VCaP (cell line): ENCODE results near the gene ABHD16A.

Source experiments
- H3K27ac ChIP-seq: fragments of 450-650 bp; 2 replicates; pipeline ENCODE4 v1.5.1; 2017
- TF ChIP-seq, protein P1 (sequence below): fragments of 450-650 bp; conservative IDR thresholded peaks from 2 replicates; pipeline ENCODE4 v1.5.1; 2017; ENCODE audit warnings: mild to moderate bottlenecking, moderate library complexity

Gene ABHD16A

GRCh38 chr6:31736021-31736767 is 33.1 kb upstream of the ABHD16A start, which contains the start of gene CLIC1:
Gene CLIC1 (minus strand): TSS chr6:31736530. CDS start chr6:31736300, 230 bp downstream.
- TF ChIP-seq, protein P1, sequence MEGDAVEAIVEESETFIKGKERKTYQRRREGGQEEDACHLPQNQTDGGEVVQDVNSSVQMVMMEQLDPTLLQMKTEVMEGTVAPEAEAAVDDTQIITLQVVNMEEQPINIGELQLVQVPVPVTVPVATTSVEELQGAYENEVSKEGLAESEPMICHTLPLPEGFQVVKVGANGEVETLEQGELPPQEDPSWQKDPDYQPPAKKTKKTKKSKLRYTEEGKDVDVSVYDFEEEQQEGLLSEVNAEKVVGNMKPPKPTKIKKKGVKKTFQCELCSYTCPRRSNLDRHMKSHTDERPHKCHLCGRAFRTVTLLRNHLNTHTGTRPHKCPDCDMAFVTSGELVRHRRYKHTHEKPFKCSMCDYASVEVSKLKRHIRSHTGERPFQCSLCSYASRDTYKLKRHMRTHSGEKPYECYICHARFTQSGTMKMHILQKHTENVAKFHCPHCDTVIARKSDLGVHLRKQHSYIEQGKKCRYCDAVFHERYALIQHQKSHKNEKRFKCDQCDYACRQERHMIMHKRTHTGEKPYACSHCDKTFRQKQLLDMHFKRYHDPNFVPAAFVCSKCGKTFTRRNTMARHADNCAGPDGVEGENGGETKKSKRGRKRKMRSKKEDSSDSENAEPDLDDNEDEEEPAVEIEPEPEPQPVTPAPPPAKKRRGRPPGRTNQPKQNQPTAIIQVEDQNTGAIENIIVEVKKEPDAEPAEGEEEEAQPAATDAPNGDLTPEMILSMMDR: no peak
- peak within 1 kb of the TSS; percentile 99 for H3K27ac ChIP-seq

DNA sequence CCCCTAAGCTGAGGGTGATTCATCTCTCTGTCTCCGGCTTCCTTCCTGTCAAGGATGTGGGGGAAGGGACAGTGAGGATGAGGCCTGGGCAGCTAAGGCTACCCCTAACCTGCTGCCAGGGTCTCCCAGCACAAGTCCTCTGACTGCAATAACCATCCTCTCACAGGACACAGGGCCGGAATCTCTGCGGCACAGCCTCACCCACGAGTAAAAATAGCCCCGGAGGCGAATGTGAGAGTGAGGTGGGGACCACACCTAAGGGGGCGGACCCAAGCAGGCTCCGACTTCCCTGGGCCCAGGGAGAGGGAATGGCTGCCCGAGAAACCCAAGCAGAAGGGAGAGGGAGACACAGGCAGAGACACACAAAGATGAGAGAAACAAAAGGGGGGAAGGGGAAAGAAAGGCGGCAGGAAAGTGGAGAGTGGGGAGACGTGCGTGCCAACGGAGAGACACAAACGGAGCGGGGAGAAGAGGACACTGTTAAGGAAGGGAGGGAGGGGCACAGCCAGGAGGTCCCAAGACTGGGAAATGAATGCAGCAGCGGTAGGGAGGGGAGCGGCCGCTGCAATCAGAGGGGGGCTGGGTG is 31.8 kb upstream of the ABHD16A start:
- H3K27ac ChIP-seq: peak overlapping the region; percentile 99
- TF ChIP-seq, protein P1: no peak

GRCh38 chr6:31734247-31734820 is 31.2 kb upstream of the ABHD16A start:
- peak overlapping the region; percentile 99 for H3K27ac ChIP-seq
- TF ChIP-seq, protein P1: no peak

- TF ChIP-seq, protein P1: no peak
- peak overlapping the region; percentile 99; the same call in 1 of the 2 replicates for H3K27ac ChIP-seq
Measured at GRCh38 chr6:31733734-31734133, 30.6 kb upstream of the ABHD16A start.

DNA sequence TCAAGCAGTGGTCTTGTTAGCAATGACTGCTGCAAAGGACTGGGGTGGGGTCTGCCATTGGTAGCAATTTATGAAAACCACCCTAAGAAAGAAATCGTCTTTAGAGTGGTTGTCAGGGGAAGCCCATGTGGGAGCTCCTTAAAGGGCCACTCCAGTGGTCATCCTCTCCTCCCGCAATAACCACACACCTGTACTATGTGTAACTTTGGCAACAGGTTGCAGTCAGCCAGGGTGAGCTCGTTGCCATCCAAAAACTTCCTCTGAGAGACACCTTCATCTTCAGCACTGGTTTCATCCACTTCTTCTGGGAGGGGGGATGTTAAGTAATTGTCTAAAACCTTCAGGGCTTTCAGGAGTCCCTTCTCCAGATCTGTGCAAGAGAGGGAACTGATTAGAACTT is 28.9 kb upstream of the ABHD16A start:
- TF ChIP-seq, protein P1: no peak
- H3K27ac ChIP-seq: no peak overlapping the region

- TF ChIP-seq, protein P1: no peak
- peak overlapping the region; percentile 77 for H3K27ac ChIP-seq
Measured at GRCh38 chr6:31730631-31731086, 27.5 kb upstream of the ABHD16A start.

DNA sequence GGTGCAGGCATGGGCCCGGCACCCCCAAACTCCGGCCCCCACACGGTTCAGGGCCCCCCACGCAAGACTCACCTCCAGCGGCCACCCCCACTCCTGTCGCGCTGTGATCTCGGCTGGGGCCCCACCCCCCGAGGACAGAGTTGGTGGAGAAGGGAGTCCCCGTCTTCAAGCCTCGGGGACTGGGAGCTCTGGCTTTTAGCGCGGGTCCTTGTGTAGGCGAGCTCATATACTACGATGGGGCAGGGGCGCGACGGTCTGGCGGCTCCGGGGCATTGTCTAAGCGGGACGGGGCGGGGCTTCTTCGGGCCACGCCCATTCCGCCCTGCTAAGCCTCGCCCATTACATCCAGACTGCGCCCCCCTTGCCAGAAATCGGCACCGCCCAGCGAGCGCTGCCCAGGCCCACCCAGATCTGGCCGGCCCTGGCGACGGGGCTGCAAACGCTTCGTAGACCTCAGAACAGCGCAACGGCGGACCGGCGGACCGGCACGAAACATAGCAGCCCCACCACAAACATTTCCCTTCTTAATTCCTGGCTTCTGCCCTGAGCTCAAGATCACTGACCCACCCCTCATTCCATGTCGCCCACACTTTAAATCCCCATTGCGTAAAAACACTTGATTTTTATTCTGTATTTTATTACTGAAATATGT is 27.0 kb upstream of the ABHD16A start:
- peak overlapping the region; percentile 77 for H3K27ac ChIP-seq
- TF ChIP-seq, protein P1: no peak
